DOHH2 (cell line): ENCODE results near the gene KCNJ6.

ENCODE experiments used
- H3F3A ChIP-seq: fragments of 200-600 bp; sonication (generic), shearing (Covaris generic); 2 replicates; pipeline ENCODE4 v1.6.0; 2016; ENCODE audit warnings: antibody characterized with exemption, mild to moderate bottlenecking; ENCODE audit not compliant: control insufficient read depth, insufficient read depth
- H3K27ac ChIP-seq: fragments of 200-600 bp; sonication (generic); 2 replicates; pipeline ENCODE4 v1.5.1; 2014; ENCODE audit warnings: low read depth, mild to moderate bottlenecking, low read length, moderate library complexity
- H3K27me3 ChIP-seq: fragments of 200-600 bp; sonication (generic); 2 replicates; pipeline ENCODE4 v1.6.1; 2014; ENCODE audit warnings: mild to moderate bottlenecking, low read length, mixed read lengths; ENCODE audit not compliant: control insufficient read depth
- H3K36me3 ChIP-seq: fragments of 200-600 bp; sonication (generic); 2 replicates; pipeline ENCODE4 v1.6.1; 2014; ENCODE audit warnings: mild to moderate bottlenecking, low read length, moderate library complexity, mixed read lengths; ENCODE audit not compliant: control insufficient read depth
- H3K4me1 ChIP-seq: fragments of 200-600 bp; sonication (generic); 2 replicates; pipeline ENCODE4 v1.6.1; 2014; ENCODE audit warnings: mild to moderate bottlenecking, low read length, mixed read lengths; ENCODE audit not compliant: control insufficient read depth
- H3K4me2 ChIP-seq: fragments of 200-600 bp; sonication (generic); 2 replicates; pipeline ENCODE4 v1.6.0; 2014; ENCODE audit warnings: mild to moderate bottlenecking, low read length, moderate library complexity
- H3K4me3 ChIP-seq: fragments of 200-600 bp; sonication (generic); 2 replicates; pipeline ENCODE4 v1.5.1; 2014; ENCODE audit warnings: mild to moderate bottlenecking, low read length, mixed read lengths
- H3K79me2 ChIP-seq: fragments of 200-600 bp; sonication (generic); 2 replicates; pipeline ENCODE4 v1.6.1; 2014; ENCODE audit warnings: mild to moderate bottlenecking, low read length, mixed read lengths; ENCODE audit not compliant: control insufficient read depth
- H3K9me2 ChIP-seq: fragments of 200-600 bp; sonication (generic); replicated peaks from 2 replicates; pipeline ENCODE4 v1.6.1; 2014; ENCODE audit warnings: mild to moderate bottlenecking, low read length, mixed read lengths; ENCODE audit not compliant: control insufficient read depth
- H3K9me3 ChIP-seq: fragments of 200-600 bp; sonication (generic); 2 replicates; pipeline ENCODE4 v1.6.1; 2014; ENCODE audit warnings: antibody characterized with exemption, low read length, mixed read lengths; ENCODE audit not compliant: control insufficient read depth, insufficient read depth
- H4K20me1 ChIP-seq: fragments of 200-600 bp; sonication (generic); 2 replicates; pipeline ENCODE4 v1.6.0; 2014; ENCODE audit warnings: low read depth, mild to moderate bottlenecking, antibody characterized with exemption, low read length, moderate library complexity; ENCODE audit not compliant: control insufficient read depth, insufficient read depth
- CTCF ChIP-seq: fragments of 200-600 bp; sonication (generic); IDR thresholded peaks from one replicate; pipeline ENCODE4 v1.5.1; 2014; ENCODE audit warnings: antibody characterized with exemption, mild to moderate bottlenecking, low read depth, low read length; ENCODE audit not compliant: poor library complexity, severe bottlenecking
- EZH2phosphoT487 ChIP-seq: fragments of 200-600 bp; sonication (generic); IDR thresholded peaks from 2 replicates; pipeline ENCODE4 v1.6.1; 2017; ENCODE audit warnings: borderline replicate concordance, mild to moderate bottlenecking, antibody characterized with exemption, low read length, moderate library complexity, mixed read lengths

The KCNJ6 gene

GRCh38 chr21:37566790-37567615 is 349.3 kb downstream of the KCNJ6 start:
- Histone ChIP-seq H3K4me3 (no peak overlapping the region), H4K20me1 (no peaks in the 10 kb centered on the region), H3K27me3 (peaks cover 36% of the 10 kb centered on the region), H3K4me2 (no peak overlapping the region), H3K4me1 (peaks cover 18% of the 10 kb centered on the region), H3F3A (no peaks in the 10 kb centered on the region), H3K9me2 (no peaks in the 10 kb centered on the region), H3K79me2 (peaks cover 2% of the 10 kb centered on the region; the same call in 1 of the 2 replicates), H3K36me3 (no peaks in the 10 kb centered on the region), H3K9me3 (peaks cover 5% of the 10 kb centered on the region; the same call in 1 of the 2 replicates), H3K27ac (no peak overlapping the region)
- no peak for TF ChIP-seq EZH2phosphoT487
- no peak for TF ChIP-seq CTCF

GRCh38 chr21:37565530-37566223 is 350.6 kb downstream of the KCNJ6 start:
- H3K4me3 ChIP-seq: no peak overlapping the region
- H3K4me1 ChIP-seq: peaks cover 18% of the 10 kb centered on the region
- no peak overlapping the region for H3K27ac ChIP-seq
- H3K4me2 ChIP-seq: no peak overlapping the region
- H3K27me3 ChIP-seq: peaks cover 30% of the 10 kb centered on the region
- TF ChIP-seq EZH2phosphoT487: no peak
- no peak for TF ChIP-seq CTCF
- no peaks in the 10 kb centered on the region for H3K36me3 ChIP-seq
- H3F3A ChIP-seq: no peaks in the 10 kb centered on the region
- H3K9me3 ChIP-seq: peaks cover 5% of the 10 kb centered on the region; the same call in 1 of the 2 replicates
- peaks cover 2% of the 10 kb centered on the region; the same call in 1 of the 2 replicates for H3K79me2 ChIP-seq
- H3K9me2 ChIP-seq: no peaks in the 10 kb centered on the region
- no peaks in the 10 kb centered on the region for H4K20me1 ChIP-seq

- Histone ChIP-seq H3K79me2 (peaks cover 2% of the 10 kb centered on the region; the same call in 1 of the 2 replicates), H3K4me2 (no peak overlapping the region; the same call in 1 of the 2 replicates), H3K4me3 (no peak overlapping the region), H3K9me3 (peaks cover 5% of the 10 kb centered on the region; the same call in 1 of the 2 replicates), H4K20me1 (no peaks in the 10 kb centered on the region), H3F3A (no peaks in the 10 kb centered on the region), H3K4me1 (peaks cover 18% of the 10 kb centered on the region), H3K27ac (no peak overlapping the region), H3K36me3 (no peaks in the 10 kb centered on the region), H3K9me2 (no peaks in the 10 kb centered on the region), H3K27me3 (peaks cover 26% of the 10 kb centered on the region)
- TF ChIP-seq CTCF: no peak
- no peak for TF ChIP-seq EZH2phosphoT487
Measured at GRCh38 chr21:37564924-37565529, 351.2 kb downstream of the KCNJ6 start.
